K562 (cell line): ENCODE measurements around the gene PLGRKT. TPM values are rescaled to one million over a fixed set of nuclear protein-coding genes. Genes with fewer than 3 reads are reported as not detected.

Experiments used
- ATAC-seq: fragments of 200-7000 bp; cut with Tn5 transposase; 3 replicates; pipeline ENCODE4 v1.9.1; 2020; ENCODE audit warnings: moderate library complexity
- BruUV-seq: library from RNA; stranded (reverse); fragments of 400-500 nt; replicated peaks from 2 replicates; lab custom pipeline; 2021; lab: Mats Ljungman, UMichigan
- CTCF ChIA-PET: fragments of 300-600 bp; formaldehyde crosslinking; extraction: SDS; loops from one replicate; lab custom pipeline; 2021; ENCODE audit warnings: low intra/inter-chr PET ratio; lab: Yijun Ruan, JAX
- POLR2A ChIA-PET: fragments of 300-600, 350-650 bp; sonication (Branson Sonifier 250); formaldehyde crosslinking; extraction: SDS; loops from one replicate; lab custom pipeline; 2021; ENCODE audit warnings: antibody characterized with exemption, inconsistent platforms; lab: Yijun Ruan, JAX
- DNase-seq, 4 experiments: peaks; one replicate each; pipeline versions ENCODE4 v3.0.0 to v3.0.0-alpha.2; 2011 to 2018; ENCODE audit warnings: low spot score in 3 of 4, mixed read lengths in 3 of 4; ENCODE audit errors: extremely low read depth in 1 of 4
- FAIRE-seq: peaks from 2 replicates; lab custom pipeline; 2011; peaks lifted over from hg19 to GRCh38; lab: Jason Lieb, UNC
- H2AFZ ChIP-seq: 2 replicates; pipeline ENCODE4 v1.6.0; 2011; ENCODE audit warnings: low read depth, low read length, control low read depth, inconsistent platforms
- H3K27ac ChIP-seq: fragments of 200-600 bp; 3 replicates; pipeline ENCODE4 v1.8.0; 2011; ENCODE audit warnings: low read depth, mild to moderate bottlenecking, control low read depth, inconsistent platforms, low read length, moderate library complexity, mixed read lengths; ENCODE audit errors: extremely low read depth
- H3K27me3 ChIP-seq, 2 experiments: fragments of 300-600 bp in 1 of 2; 2 replicates in 1 of 2; 3 replicates in 1 of 2; pipeline versions ENCODE4 v1.6.0 to v1.8.0; 2011; ENCODE audit warnings: inconsistent platforms in 2 of 2, low read length in 2 of 2, mild to moderate bottlenecking in 1 of 2, mixed read lengths in 1 of 2, moderate library complexity in 1 of 2; ENCODE audit not compliant: control insufficient read depth in 2 of 2, insufficient read depth in 2 of 2
- H3K36me3 ChIP-seq: fragments of 300-600 bp; 3 replicates; pipeline ENCODE4 v1.8.0; 2011; ENCODE audit warnings: mild to moderate bottlenecking, low read length, inconsistent platforms; ENCODE audit not compliant: control insufficient read depth, insufficient read depth
- H3K4me1 ChIP-seq, 2 experiments: fragments of 200-600 bp in 1 of 2; replicated peaks in 1 of 2; 2 replicates in 1 of 2; 3 replicates in 1 of 2; pipeline versions ENCODE4 v1.5.1 to v1.8.0; 2011; ENCODE audit warnings: inconsistent platforms in 2 of 2, low read length in 2 of 2, mild to moderate bottlenecking in 1 of 2, mixed read lengths in 1 of 2, moderate library complexity in 1 of 2; ENCODE audit not compliant: control insufficient read depth in 2 of 2, insufficient read depth in 2 of 2
- H3K4me2 ChIP-seq: 2 replicates; pipeline ENCODE4 v1.6.1; 2011; ENCODE audit warnings: low read length, control low read depth, inconsistent platforms, mixed read lengths; ENCODE audit not compliant: insufficient read depth
- H3K4me3 ChIP-seq: fragments of 200-600 bp; sonication (generic), shearing (Covaris generic); 2 replicates; pipeline ENCODE4 v1.5.1; 2016; ENCODE audit warnings: control low read depth, inconsistent platforms
- H3K79me2 ChIP-seq: fragments of 200-600 bp; 3 replicates; pipeline ENCODE4 v1.8.0; 2011; ENCODE audit warnings: low read length, inconsistent platforms; ENCODE audit not compliant: control insufficient read depth, insufficient read depth
- H3K9ac ChIP-seq, 2 experiments: 2 replicates each; pipeline versions ENCODE4 v1.6.0 to v1.6.1; 2011; ENCODE audit warnings: low read depth in 2 of 2, low read length in 2 of 2, control low read depth in 1 of 2, inconsistent platforms in 1 of 2, mild to moderate bottlenecking in 1 of 2, mixed read lengths in 1 of 2; ENCODE audit not compliant: insufficient read depth in 1 of 2
- H3K9me1 ChIP-seq: one replicate; pipeline ENCODE4 v1.6.0; 2011; ENCODE audit warnings: inconsistent platforms, mild to moderate bottlenecking, low read length, moderate library complexity; ENCODE audit not compliant: control insufficient read depth, insufficient read depth
- H3K9me3 ChIP-seq: replicated peaks from 2 replicates; pipeline ENCODE4 v1.5.1; 2011; ENCODE audit warnings: low read depth, low read length, inconsistent platforms; ENCODE audit not compliant: control insufficient read depth, insufficient read depth
- H4K20me1 ChIP-seq: replicated peaks from 2 replicates; pipeline ENCODE4 v1.6.1; 2011; ENCODE audit warnings: low read length, inconsistent platforms, mixed read lengths; ENCODE audit not compliant: control insufficient read depth, insufficient read depth
- TAF15 ChIP-seq: fragments of 200-400 bp; formaldehyde crosslinking; IDR thresholded peaks from 2 replicates; pipeline ENCODE4 v1.6.1; 2017; ENCODE audit warnings: mild to moderate bottlenecking, low read depth, low read length, moderate library complexity
- ZNF174 ChIP-seq: fragments of 250-450 bp; sonication (Bioruptor Pico); IDR thresholded peaks from 2 replicates; pipeline ENCODE4 v1.4.0; 2020; ENCODE audit warnings: mild to moderate bottlenecking
- WGBS: fragments of 100-300 bp; shearing (Covaris generic); methylation state at CpG from one replicate; pipeline ENCODE4 v1.1.6; 2016; ENCODE audit warnings: low coverage, mixed read lengths; ENCODE audit not compliant: insufficient coverage; ENCODE audit errors: missing lambda C conversion rate; 5-methylcytosine and 5-hydroxymethylcytosine counted together
- in situ Hi-C: fragments of 300-500 bp; cut with MboI; formaldehyde crosslinking; loops from 4 replicates; pipeline ENCODE4 v1.15.0; 2018; ENCODE audit warnings: inconsistent platforms, mixed read lengths
- intact Hi-C: fragments of 100-400 bp; cut with micrococcal nuclease; formaldehyde crosslinking; loops from 2 replicates; pipeline ENCODE4 v1.14.2; 2022
- polyA plus RNA-seq, 8 experiments: library from polyadenylated mRNA; depleted of rRNA in 4 of 8; stranded (reverse) in 5 of 8; unstranded in 3 of 8; fragments of >200 nt; fragmentation: Nextera tagmentation in 2 of 8; fragmentation: Illumina TruSeq in 1 of 8; extraction: Ambion mirVana in 2 of 8; extraction: Trizol in 1 of 8; gene quantifications; 2 replicates each; pipeline versions ENCODE4 v1.2.1 to v1.2.3, GENCODE V29; 2011 to 2014; ENCODE audit warnings: inconsistent platforms in 1 of 8, missing spikeins in 1 of 8
- total RNA-seq, 7 experiments: library from RNA; depleted of rRNA in 6 of 7; stranded (reverse); fragments of >200 nt in 6 of 7; fragmentation: Illumina TruSeq in 2 of 7; extraction: Trizol in 2 of 7; gene quantifications; 2 replicates each; pipeline versions ENCODE4 v1.2.1 to v1.2.3, GENCODE V29; 2011 to 2021; ENCODE audit warnings: low replicate concordance in 1 of 7
- TF ChIP-seq, protein P1 (sequence below): fragments of 250-450 bp; sonication (Bioruptor Pico); IDR thresholded peaks from 2 replicates; pipeline ENCODE4 v1.8.0; 2022; ENCODE audit warnings: moderate library complexity, mild to moderate bottlenecking, inconsistent platforms

The PLGRKT gene
- total and polyA plus RNA-seq, 9 of the 15 experiments (the other 6 are each of a cell fraction or from before 2014, with no cell fraction given): 4.7 to 13.8 (median 6.5) TPM

DNA sequence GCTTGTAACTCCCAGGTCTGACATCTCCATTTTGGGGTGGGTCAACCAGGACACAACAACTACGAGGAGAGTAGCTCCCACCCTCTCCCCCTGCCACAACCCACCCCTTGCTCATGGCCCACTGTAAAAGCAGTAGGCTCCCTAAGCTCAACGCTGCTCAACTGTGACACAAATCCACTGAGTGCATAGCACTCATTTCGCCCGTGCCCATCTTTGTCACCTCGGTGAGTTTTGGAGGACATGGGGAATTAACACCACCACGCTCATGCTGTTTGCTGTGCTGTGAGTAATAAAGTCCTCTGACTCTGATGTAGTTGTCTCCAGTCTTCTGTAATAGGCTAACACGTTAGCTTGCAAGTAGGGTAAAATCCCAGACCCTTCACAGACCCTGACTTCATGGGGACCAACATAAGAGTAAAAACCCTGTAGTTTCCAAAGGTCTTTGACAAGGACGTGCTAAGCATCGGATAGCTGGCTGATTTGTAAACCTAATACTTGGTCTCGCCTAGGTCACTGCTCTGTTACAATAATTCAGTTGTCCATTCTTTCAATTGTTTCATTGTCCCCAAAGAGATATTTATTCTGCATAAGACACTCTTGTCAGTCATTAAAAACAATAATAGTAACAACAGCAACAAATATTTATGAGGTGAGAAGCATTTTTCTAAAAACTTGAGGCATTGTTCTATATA is 7.7 kb downstream of the PLGRKT start:
- ATAC-seq (no peak), DNase-seq (no peak), FAIRE-seq (no peak)
- Histone ChIP-seq H3K9me1 (no peaks in the 10 kb centered on the region), H3K79me2 (no peaks in the 10 kb centered on the region), H3K9me3 (no peaks in the 10 kb centered on the region), H3K4me2 (no peak overlapping the region), H3K27me3 (no peaks in the 10 kb centered on the region), H3K27ac (no peak overlapping the region), H3K36me3 (no peaks in the 10 kb centered on the region), H3K4me1 (no peaks in the 10 kb centered on the region), H2AFZ (no peak overlapping the region), H3K4me3 (no peak overlapping the region), H3K9ac (no peak overlapping the region), H4K20me1 (no peaks in the 10 kb centered on the region)
- intact Hi-C loops (loop anchor here (5.0 to 10.0 kb wide), 3 partner anchors 165 to 668 kb away; partner anchors contain the start of gene INSL6), in situ Hi-C loops (loop anchor here (25.0 kb wide), 2 partner anchors 693 to 818 kb away; partner anchors contain the start of gene AK3)
- BruUV-seq: no TSS peak
- 23% methylated on average over 9 of the region's 10 CpGs for WGBS
- ChIA-PET POLR2A (interaction anchor here (0.6 to 0.9 kb wide), 2 partner anchors 166 to 177 kb away, joined by 3 read pairs; no protein-coding TSS in a partner anchor), CTCF (no interaction called here)
- no peak for TF ChIP-seq TAF15
- TF ChIP-seq, protein P1, sequence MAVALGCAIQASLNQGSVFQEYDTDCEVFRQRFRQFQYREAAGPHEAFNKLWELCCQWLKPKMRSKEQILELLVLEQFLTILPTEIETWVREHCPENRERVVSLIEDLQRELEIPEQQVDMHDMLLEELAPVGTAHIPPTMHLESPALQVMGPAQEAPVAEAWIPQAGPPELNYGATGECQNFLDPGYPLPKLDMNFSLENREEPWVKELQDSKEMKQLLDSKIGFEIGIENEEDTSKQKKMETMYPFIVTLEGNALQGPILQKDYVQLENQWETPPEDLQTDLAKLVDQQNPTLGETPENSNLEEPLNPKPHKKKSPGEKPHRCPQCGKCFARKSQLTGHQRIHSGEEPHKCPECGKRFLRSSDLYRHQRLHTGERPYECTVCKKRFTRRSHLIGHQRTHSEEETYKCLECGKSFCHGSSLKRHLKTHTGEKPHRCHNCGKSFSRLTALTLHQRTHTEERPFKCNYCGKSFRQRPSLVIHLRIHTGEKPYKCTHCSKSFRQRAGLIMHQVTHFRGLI (CRISPR knock-in tag): no peak
- TF ChIP-seq ZNF174: no peak
